ENCODE data around the gene PCDHGC4.

PCDHGC4 gene

GRCh38 chr5:141532726-141533125, 47.9 kb downstream of the PCDHGC4 start:
- DNase-seq: no peak

- no peak for DNase-seq
Observed at GRCh38 chr5:141533897-141534296, 49.1 kb downstream of the PCDHGC4 start.

GRCh38 chr5:141534492-141535213, 49.8 kb downstream of the PCDHGC4 start:
- DNase-seq: no peak

Data from CD4-positive, alpha-beta T cell treated with Interleukin-17A for 4 hours (primary cell).